Sigmoid colon (tissue), 7 donors: ENCODE results near the gene WFDC10A. TPM values are rescaled to one million over a fixed set of nuclear protein-coding genes. Genes with fewer than 3 reads are reported as not detected.
"Not testable (repeated sequence)": the region's sequence is repeated elsewhere in the genome, so short reads cannot be mapped to it uniquely, and the experiment has no call there.

Experiments
- DNase-seq: peaks from one replicate; pipeline ENCODE4 v3.0.0-alpha.2; 2019
- H3K27ac ChIP-seq, 4 donors: fragments of 200-600 bp; sonication (generic); one replicate each; pipeline ENCODE4 v1.5.1; 2016 to 2019; ENCODE audit warnings: mild to moderate bottlenecking in 1 of 4
- H3K27me3 ChIP-seq, 3 donors: fragments of 200-600 bp; sonication (generic); one replicate each; pipeline ENCODE4 v1.5.1; 2019; ENCODE audit warnings: mild to moderate bottlenecking in 1 of 3
- H3K36me3 ChIP-seq, 4 donors: fragments of 200-600 bp; sonication (generic); one replicate each; pipeline ENCODE4 v1.5.1; 2016 to 2019
- H3K4me1 ChIP-seq, 4 donors: fragments of 200-600 bp; sonication (generic); one replicate each; pipeline ENCODE4 v1.5.1; 2017 to 2019
- H3K4me3 ChIP-seq, 4 donors: fragments of 200-600 bp; sonication (generic); one replicate each; pipeline ENCODE4 v1.5.1; 2017 to 2019; ENCODE audit warnings: mild to moderate bottlenecking in 2 of 4, moderate library complexity in 1 of 4
- H3K9me3 ChIP-seq, 4 donors: fragments of 200-600 bp in 3 of 4; sonication (generic) in 3 of 4; one replicate each; pipeline versions ENCODE4 v1.5.1 to v1.6.1; 2013 to 2019
- CTCF ChIP-seq, 4 experiments: fragments of 450-650 bp in 3 of 4; fragments of 200-600 bp in 1 of 4; IDR thresholded peaks; one replicate each; pipeline ENCODE4 v1.5.1; 2016 to 2019; ENCODE audit warnings: antibody characterized with exemption in 4 of 4, mild to moderate bottlenecking in 3 of 4, moderate library complexity in 2 of 4
- EP300 ChIP-seq, 4 donors: sonication (generic); formaldehyde crosslinking; IDR thresholded peaks; one replicate each; pipeline ENCODE4 v1.6.1; 2017; ENCODE audit warnings: antibody characterized with exemption in 4 of 4
- POLR2A ChIP-seq, 2 donors: fragments of 450-650 bp; IDR thresholded peaks; one replicate each; pipeline ENCODE4 v1.6.1; 2016; ENCODE audit warnings: antibody characterized with exemption in 2 of 2, mild to moderate bottlenecking in 2 of 2, moderate library complexity in 2 of 2
- POLR2AphosphoS5 ChIP-seq, 4 donors: sonication (generic); formaldehyde crosslinking; IDR thresholded peaks; one replicate each; pipeline ENCODE4 v1.6.1; 2017; ENCODE audit warnings: antibody characterized with exemption in 4 of 4
- WGBS, 2 donors: extraction: QIAGEN DNeasy Blood & Tissue Kit; methylation state at CpG; one replicate each; pipeline ENCODE4 v1.1.7; 2013; 5-methylcytosine and 5-hydroxymethylcytosine counted together
- intact Hi-C: fragments of 100-400 bp; cut with DNase I; formaldehyde crosslinking; loops from one replicate; pipeline ENCODE4 v1.15.1; 2023
- polyA plus RNA-seq, 3 donors: library from polyadenylated mRNA; stranded (reverse); fragments of 200-250 nt; gene quantifications; one replicate each; pipeline ENCODE4 v1.2.3, GENCODE V29; 2013
- total RNA-seq, 4 donors: library from RNA; depleted of rRNA; stranded (reverse); fragments of >200 nt; gene quantifications; one replicate each; pipeline ENCODE4 v1.1.0, GENCODE V29; 2016
- donor health status: healthy with polysubstance abuse.
- donor health status: Bipolar disorder and iron deficiency.
- donor health status: healthy.

The WFDC10A gene
- total and polyA plus RNA-seq, 7 donors = not detected

- Histone ChIP-seq H3K9me3 (no peaks in the 10 kb centered on the region), H3K4me3 (no peak overlapping the region), H3K27me3 (no peaks in the 10 kb centered on the region), H3K27ac (no peak overlapping the region), H3K36me3 (no peaks in the 10 kb centered on the region), H3K4me1 (no peaks in the 10 kb centered on the region)
- TF ChIP-seq POLR2A (IDR thresholded peaks at IDR 0.05) (no peak), CTCF (IDR thresholded peaks at IDR 0.05) (no peak), POLR2AphosphoS5 (IDR thresholded peaks at IDR 0.05) (no peak), EP300 (IDR thresholded peaks at IDR 0.05) (no peak)
- no peak for DNase-seq
- WGBS, 2 donors = 86 to 90% methylated on average over 3 of the region's 3 CpGs
- intact Hi-C loops = no loop called here
These were observed 17.3 kb downstream of the WFDC10A start for GRCh38 chr20:45646875-45647274.

- no peaks in the 10 kb centered on the region for H3K36me3 ChIP-seq
- TF ChIP-seq POLR2AphosphoS5 (IDR thresholded peaks at IDR 0.05) (no peak), POLR2A (IDR thresholded peaks at IDR 0.05) (no peak), EP300 (IDR thresholded peaks at IDR 0.05) (no peak), CTCF (IDR thresholded peaks at IDR 0.05) (no peak)
These were observed 18.0 kb downstream of the WFDC10A start for GRCh38 chr20:45647441-45648050.

GRCh38 chr20:45649312-45649863 is 19.8 kb downstream of the WFDC10A start:
- DNase-seq = no peak
- Histone ChIP-seq H3K4me1 (no peaks in the 10 kb centered on the region), H3K36me3 (no peaks in the 10 kb centered on the region), H3K27ac (no peak overlapping the region), H3K9me3 (no peaks in the 10 kb centered on the region), H3K27me3 (no peaks in the 10 kb centered on the region), H3K4me3 (no peak overlapping the region)
- intact Hi-C loops = no loop called here
- TF ChIP-seq POLR2AphosphoS5 (IDR thresholded peaks at IDR 0.05) (no peak), EP300 (IDR thresholded peaks at IDR 0.05) (no peak), POLR2A (IDR thresholded peaks at IDR 0.05) (no peak), CTCF (IDR thresholded peaks at IDR 0.05) (no peak)
- 82 to 88% methylated on average over 6 of the region's 6 CpGs for WGBS, 2 donors

More at GRCh38 chr20:45647441-45648050, 18.0 kb downstream of the WFDC10A start:
- intact Hi-C loops = no loop called here
- Histone ChIP-seq H3K27ac (no peak overlapping the region), H3K27me3 (no peaks in the 10 kb centered on the region), H3K4me1 (no peaks in the 10 kb centered on the region), H3K4me3 (no peak overlapping the region), H3K9me3 (no peaks in the 10 kb centered on the region)
- 81 to 85% methylated on average over 1 of the region's 1 CpG for WGBS, 2 donors
- no peak for DNase-seq

- 59 to 79% methylated on average over 7 of the region's 7 CpGs for WGBS, 2 donors
- H3K27me3 ChIP-seq, H3K36me3 ChIP-seq, DNase-seq, H3K27ac ChIP-seq, H3K9me3 ChIP-seq, H3K4me1 ChIP-seq, H3K4me3 ChIP-seq, intact Hi-C loops: not testable (repeated sequence)
These were observed 22.2 kb downstream of the WFDC10A start for GRCh38 chr20:45651726-45652125.

GRCh38 chr20:45657038-45657437 is 27.5 kb downstream of the WFDC10A start:
- H3K27me3 ChIP-seq, H3K9me3 ChIP-seq, H3K4me1 ChIP-seq, intact Hi-C loops, H3K36me3 ChIP-seq, H3K27ac ChIP-seq, DNase-seq, H3K4me3 ChIP-seq: not testable (repeated sequence)
- 63 to 88% methylated on average over 3 of the region's 3 CpGs for WGBS, 2 donors

GRCh38 chr20:45670139-45670538 is 40.6 kb downstream of the WFDC10A start, which contains the start of gene WFDC11:
TSS of gene WFDC11 (minus strand) at chr20:45670239. CDS start at chr20:45650600, 19,639 bp downstream.
- DNase-seq = no peak
- Histone ChIP-seq H3K4me1 (no peaks in the 10 kb centered on the region), H3K27ac (no peak within 1 kb of the TSS), H3K36me3 (no peaks in the 10 kb centered on the region), H3K4me3 (no peak within 1 kb of the TSS), H3K9me3 (no peaks in the 10 kb centered on the region), H3K27me3 (no peaks in the 10 kb centered on the region)
- TF ChIP-seq CTCF (IDR thresholded peaks at IDR 0.05) = no peak
- 88 to 91% methylated on average over 1 of the region's 1 CpG for WGBS, 2 donors
- intact Hi-C loops = no loop called here
